GM23338 (cell line): ENCODE results near the gene ZNF335.
A peak's percentile ranks its signal among the peaks of the same experiment; 100 is the strongest.

Experiments
- CREB1 ChIP-seq: fragments of 250-450 bp; sonication (Bioruptor Pico); IDR thresholded peaks from 2 replicates; pipeline ENCODE4 v1.5.0; 2020; ENCODE audit warnings: low read depth, mild to moderate bottlenecking, moderate library complexity
- CTCF ChIP-seq, 2 experiments: fragments of 200-600 bp in 1 of 2; sonication (generic) in 1 of 2; conservative IDR thresholded peaks; 2 replicates each; pipeline versions ENCODE4 v1.5.1 to v1.6.1; 2016 to 2017; ENCODE audit warnings: antibody characterized with exemption in 2 of 2, low read depth in 2 of 2, mild to moderate bottlenecking in 2 of 2, moderate library complexity in 1 of 2
- ETS1 ChIP-seq: IDR thresholded peaks from 2 replicates; pipeline ENCODE4 v1.6.1; 2016; ENCODE audit warnings: antibody characterized with exemption
- EZH2 ChIP-seq: fragments of 200-600 bp; sonication (generic); IDR thresholded peaks from one replicate; pipeline ENCODE4 v1.8.0; 2017; ENCODE audit warnings: antibody characterized with exemption, mild to moderate bottlenecking, low read depth; ENCODE audit not compliant: unreplicated experiment
- EZH2phosphoT487 ChIP-seq: fragments of 200-600 bp; sonication (generic); IDR thresholded peaks from one replicate; pipeline ENCODE4 v1.8.1; 2018; ENCODE audit warnings: antibody characterized with exemption; ENCODE audit not compliant: unreplicated experiment
- JUNB ChIP-seq: IDR thresholded peaks from one replicate; pipeline ENCODE4 v1.6.1; 2016; ENCODE audit warnings: antibody characterized with exemption; ENCODE audit not compliant: unreplicated experiment
- NANOG ChIP-seq: IDR thresholded peaks from 2 replicates; pipeline ENCODE4 v1.6.1; 2016; ENCODE audit warnings: antibody characterized with exemption, borderline replicate concordance
- POLR2AphosphoS5 ChIP-seq: IDR thresholded peaks from 2 replicates; pipeline ENCODE4 v1.6.1; 2016; ENCODE audit warnings: antibody characterized with exemption, low read depth
- REST ChIP-seq: IDR thresholded peaks from one replicate; pipeline ENCODE4 v1.6.1; 2018; ENCODE audit warnings: antibody characterized with exemption; ENCODE audit not compliant: unreplicated experiment
- ZNF114 ChIP-seq: fragments of 250-450 bp; sonication (Bioruptor Pico); IDR thresholded peaks from 2 replicates; pipeline ENCODE4 v1.5.0; 2020; ENCODE audit warnings: mild to moderate bottlenecking, moderate library complexity
- ZNF331 ChIP-seq: fragments of 250-450 bp; sonication (Bioruptor Pico); IDR thresholded peaks from 2 replicates; pipeline ENCODE4 v1.5.0; 2020; ENCODE audit warnings: low read depth, mild to moderate bottlenecking, moderate library complexity
- ZNF462 ChIP-seq: fragments of 250-450 bp; sonication (Bioruptor Pico); IDR thresholded peaks from 2 replicates; pipeline ENCODE4 v1.5.0; 2020; ENCODE audit warnings: mild to moderate bottlenecking, moderate library complexity

GRCh38 chr20:45934586-45935415 lies 37.2 kb downstream of the ZNF335 start, which contains the start of gene PCIF1:
- TF ChIP-seq JUNB: no peak
- no peak for TF ChIP-seq CTCF (conservative IDR thresholded peaks at IDR 0.05; ENCODE audit: low read depth in 2 of 2)
- TF ChIP-seq EZH2: no peak
- peak; percentile 91 for TF ChIP-seq POLR2AphosphoS5
- TF ChIP-seq EZH2phosphoT487: no peak
- no peak for TF ChIP-seq REST
- TF ChIP-seq ZNF331 (CRISPR knock-in tag): no peak
- TF ChIP-seq CREB1 (CRISPR knock-in tag): no peak
- no peak for TF ChIP-seq NANOG
- TF ChIP-seq ZNF462 (CRISPR knock-in tag): no peak
- peak; percentile 87 for TF ChIP-seq ETS1
- no peak for TF ChIP-seq ZNF114
